ENCODE measurements around the gene HTRA2.

HTRA2 gene

DNA sequence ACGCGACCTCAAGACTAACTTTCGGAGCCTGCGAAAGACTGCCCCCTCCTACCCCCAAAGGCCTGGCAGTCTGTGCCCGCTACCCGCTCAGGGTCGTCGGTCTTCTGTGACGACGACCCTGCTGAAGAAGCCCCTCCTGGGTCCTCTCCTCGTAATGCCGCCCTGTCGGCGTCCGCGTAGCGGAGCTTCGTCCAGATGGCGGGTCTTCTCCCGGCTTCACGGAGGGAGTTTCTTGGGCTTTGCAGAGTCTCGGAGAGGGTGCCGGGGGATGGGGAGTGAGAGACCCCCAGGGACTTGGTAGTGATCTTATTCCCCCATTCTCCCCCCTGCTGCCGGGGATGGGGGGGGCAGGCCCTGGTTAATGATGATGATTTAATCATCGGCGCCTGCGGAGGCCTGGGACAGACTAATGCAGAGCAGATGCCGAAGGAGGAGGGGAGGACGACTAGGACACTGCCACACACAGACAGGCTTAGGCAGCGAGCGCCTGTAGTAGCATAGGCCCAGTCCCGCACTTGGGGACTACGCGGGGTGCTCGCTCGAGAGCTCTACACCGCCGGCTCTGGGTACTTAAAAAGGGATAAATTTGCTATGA is 21.7 kb upstream of the HTRA2 start:
- H3K4me3 ChIP-seq (ENCODE audit: low read depth, low read length) = peak overlapping the region; percentile 87
- TF ChIP-seq, protein P1, sequence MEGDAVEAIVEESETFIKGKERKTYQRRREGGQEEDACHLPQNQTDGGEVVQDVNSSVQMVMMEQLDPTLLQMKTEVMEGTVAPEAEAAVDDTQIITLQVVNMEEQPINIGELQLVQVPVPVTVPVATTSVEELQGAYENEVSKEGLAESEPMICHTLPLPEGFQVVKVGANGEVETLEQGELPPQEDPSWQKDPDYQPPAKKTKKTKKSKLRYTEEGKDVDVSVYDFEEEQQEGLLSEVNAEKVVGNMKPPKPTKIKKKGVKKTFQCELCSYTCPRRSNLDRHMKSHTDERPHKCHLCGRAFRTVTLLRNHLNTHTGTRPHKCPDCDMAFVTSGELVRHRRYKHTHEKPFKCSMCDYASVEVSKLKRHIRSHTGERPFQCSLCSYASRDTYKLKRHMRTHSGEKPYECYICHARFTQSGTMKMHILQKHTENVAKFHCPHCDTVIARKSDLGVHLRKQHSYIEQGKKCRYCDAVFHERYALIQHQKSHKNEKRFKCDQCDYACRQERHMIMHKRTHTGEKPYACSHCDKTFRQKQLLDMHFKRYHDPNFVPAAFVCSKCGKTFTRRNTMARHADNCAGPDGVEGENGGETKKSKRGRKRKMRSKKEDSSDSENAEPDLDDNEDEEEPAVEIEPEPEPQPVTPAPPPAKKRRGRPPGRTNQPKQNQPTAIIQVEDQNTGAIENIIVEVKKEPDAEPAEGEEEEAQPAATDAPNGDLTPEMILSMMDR (IDR thresholded peaks at IDR 0.05; ENCODE audit: low read depth, low read length) = no peak

DNA sequence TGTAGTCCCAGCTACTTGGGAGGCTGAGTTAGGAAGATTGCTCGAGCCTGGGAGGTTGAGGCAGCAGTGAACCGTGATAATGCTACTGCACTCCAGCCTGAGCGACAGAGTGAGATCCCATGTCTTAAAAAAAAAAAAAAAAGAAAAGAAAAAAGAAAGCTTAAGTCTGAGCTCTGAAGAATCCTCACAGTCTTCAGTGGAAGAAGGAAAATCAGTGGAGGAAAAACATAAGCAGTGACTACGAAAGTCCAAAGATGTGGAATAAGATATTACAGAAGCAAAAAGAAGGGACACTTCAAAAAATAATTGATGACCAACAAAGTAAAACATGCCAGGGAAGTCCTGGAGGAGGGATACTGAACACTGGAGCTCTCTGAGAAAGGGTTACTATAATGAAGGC is 19.5 kb upstream of the HTRA2 start:
- no peak overlapping the region for H3K4me3 ChIP-seq (ENCODE audit: low read depth, low read length)
- TF ChIP-seq, protein P1 (IDR thresholded peaks at IDR 0.05; ENCODE audit: low read depth, low read length) = no peak

DNA sequence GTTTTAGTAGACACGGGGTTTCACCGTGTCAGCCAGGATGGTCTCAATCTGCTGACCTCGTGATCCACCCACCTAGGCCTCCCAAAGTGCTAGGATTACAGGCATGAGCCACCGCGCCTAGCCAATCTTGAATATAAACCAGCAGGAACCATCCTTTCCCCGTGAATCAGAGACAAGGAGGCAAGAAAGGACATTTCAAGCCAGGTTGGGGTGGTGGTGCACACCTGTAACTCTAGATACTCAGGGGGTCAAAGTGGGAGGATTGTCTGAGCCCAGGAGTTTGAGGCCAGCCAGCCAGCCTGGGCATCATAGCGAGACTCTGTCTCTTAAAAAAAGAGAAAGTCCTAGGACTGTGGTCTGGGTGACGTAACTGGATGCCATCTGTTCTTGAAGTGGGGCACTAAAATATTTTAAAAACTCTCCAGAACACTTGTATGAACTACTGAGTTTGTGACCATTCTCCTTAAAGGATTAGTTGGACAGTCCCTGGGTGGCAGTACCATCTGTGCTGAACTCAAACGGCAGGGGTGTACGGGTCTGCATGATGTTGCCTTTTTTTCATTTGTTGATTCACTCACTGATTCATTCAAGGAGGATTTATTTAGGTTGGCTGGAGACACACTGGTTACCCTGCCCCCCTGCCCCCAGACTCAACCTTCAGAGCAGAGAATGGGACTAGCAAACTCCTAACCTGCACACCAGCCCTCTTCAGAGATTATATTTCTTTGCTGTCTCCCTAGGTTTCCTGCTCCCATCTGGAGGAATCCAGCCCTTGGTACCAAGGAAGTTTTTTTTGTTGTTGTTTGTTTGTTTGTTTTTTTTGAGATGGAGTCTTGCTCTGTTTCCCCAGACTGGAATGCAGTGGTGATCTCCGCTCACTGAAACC is 18.4 kb upstream of the HTRA2 start:
- TF ChIP-seq, protein P1 (IDR thresholded peaks at IDR 0.05; ENCODE audit: low read depth, low read length) = no peak
- no peak overlapping the region for H3K4me3 ChIP-seq (ENCODE audit: low read depth, low read length)

DNA sequence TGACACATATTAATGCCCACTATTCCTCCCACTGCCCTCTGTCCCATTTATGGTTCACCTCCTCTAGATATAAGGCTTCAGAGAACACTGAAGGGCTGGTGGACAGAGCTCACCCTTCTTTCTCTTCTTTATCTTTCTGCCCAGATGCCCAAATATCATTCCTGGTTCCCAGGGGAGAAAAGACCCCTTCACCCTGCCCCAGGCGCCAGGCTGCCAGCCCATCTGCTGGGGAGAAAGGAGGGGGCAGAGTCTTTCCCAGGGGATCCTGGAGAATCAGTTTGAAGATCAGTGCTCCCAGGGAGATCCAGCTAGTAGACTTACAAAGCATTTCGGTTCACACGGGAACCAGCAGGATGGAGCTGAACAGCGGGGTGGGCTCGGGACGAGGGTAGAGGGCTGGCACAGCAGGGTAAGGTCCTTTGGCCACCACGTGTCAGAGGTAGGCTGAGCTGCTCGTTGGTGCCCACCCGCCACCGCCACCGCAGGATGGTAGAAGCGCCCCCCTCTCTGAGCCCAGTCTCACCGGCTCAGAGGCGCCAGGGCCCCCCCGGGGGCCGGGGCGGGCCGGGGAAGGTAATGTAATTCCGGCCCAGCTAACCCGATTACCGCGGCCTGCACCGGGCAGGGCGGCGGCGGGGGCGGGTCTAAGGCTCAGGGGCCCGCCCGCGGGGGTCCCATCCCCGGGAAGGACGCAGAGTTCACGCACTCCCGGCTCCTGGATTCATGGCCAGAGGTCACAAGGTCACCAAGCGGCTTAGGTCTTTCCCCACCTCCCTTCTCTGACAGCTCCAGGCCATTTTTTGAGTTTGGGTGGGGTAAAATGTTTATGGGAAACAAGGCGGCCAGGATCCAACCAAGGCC is 16.8 kb upstream of the HTRA2 start:
- H3K4me3 ChIP-seq (ENCODE audit: low read depth, low read length) = no peak overlapping the region
- TF ChIP-seq, protein P1 (IDR thresholded peaks at IDR 0.05; ENCODE audit: low read depth, low read length) = no peak

DNA sequence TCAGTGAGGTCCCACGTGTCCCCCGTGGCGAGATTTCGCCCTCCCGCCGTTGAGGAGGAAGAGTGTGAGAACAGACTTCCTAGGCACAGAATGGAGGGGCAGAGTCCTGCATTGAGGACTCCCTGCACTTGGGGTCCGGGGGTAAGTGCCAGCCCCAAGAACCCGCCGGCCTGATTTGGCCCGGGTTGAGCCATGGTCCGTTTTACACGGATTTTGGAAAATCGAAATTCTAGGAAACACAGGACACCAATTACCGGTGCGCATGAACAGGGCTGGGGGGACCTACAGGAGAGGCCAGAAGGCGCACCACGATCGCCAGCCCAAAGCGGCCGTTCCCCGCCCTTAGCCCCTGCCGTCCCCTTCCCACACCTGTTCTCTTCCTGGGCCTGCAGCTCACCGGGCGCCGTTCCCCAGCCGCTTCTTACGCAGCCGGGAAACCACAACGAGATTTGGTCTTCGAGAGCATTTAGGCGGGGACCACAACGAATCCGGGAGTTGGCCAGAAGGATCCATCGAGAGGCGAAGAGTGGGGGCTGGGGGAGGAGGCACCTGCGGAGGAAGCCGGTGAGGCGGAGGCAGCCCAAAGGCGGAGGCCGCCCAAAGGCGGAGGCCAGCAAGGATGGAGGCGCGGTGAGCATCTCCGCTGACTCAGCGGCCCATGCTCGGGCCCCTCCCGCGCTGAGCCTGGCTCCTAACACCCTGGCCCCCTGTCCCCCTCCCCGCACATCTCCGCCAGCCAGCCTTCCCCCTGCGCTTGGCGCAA is 15.9 kb upstream of the HTRA2 start:
- TF ChIP-seq, protein P1 (IDR thresholded peaks at IDR 0.05; ENCODE audit: low read depth, low read length) = no peak
- H3K4me3 ChIP-seq (ENCODE audit: low read depth, low read length) = no peak overlapping the region

DNA sequence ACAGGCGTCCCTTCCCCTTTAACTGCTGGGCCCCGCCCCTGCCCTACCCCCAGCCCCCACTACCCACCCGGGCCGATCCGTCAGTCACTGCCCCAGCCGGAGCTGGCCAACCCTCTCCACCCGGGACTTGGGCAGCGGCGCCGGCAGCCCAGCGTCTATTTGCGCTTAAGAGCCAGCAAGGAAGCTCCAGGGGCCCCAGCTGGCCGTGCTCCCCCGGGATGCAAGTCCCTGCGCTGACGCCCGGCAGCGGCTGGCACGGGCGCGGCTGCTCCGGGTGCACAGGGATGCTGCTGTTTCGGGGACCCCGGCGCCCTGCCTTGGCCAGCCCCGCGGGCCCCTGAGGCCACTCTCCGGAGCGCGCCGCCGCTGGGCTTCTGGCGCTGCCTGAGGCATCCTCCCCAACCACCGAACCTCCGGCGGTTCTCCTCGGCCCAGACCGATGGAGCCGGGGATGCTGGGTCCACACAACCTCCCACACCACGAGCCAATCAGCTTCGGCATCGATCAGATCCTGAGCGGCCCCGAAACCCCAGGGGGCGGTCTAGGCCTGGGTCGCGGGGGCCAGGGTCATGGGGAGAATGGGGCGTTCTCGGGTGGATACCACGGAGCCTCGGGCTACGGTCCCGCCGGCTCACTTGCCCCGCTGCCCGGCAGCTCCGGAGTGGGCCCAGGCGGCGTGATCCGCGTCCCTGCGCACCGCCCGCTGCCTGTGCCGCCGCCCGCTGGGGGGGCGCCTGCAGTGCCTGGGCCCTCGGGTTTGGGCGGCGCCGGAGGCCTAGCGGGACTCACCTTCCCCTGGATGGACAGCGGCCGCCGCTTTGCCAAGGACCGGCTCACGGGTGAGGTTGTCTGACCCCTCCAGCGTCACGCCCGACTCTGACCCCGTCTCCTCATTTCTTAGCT is 15.1 kb upstream of the HTRA2 start, which contains the start of gene TLX2:
TSS of gene TLX2 (plus strand) at position 83 of the 903 bp plus-strand sequence. CDS start at position 440, 357 bp downstream.
- no peak within 1 kb of the TSS for H3K4me3 ChIP-seq (ENCODE audit: low read depth, low read length)
- TF ChIP-seq, protein P1 (IDR thresholded peaks at IDR 0.05; ENCODE audit: low read depth, low read length) = no peak
